Measurements from ENCODE around the gene TNK1. TPM values are rescaled to one million over a fixed set of nuclear protein-coding genes. Genes with fewer than 3 reads are reported as not detected.

TNK1 gene
- total and polyA plus RNA-seq, 2 of the 8 experiments (the other 6 are each of a cell fraction or from before 2014, with no cell fraction given) = 7.6 to 9.5 TPM

DNA sequence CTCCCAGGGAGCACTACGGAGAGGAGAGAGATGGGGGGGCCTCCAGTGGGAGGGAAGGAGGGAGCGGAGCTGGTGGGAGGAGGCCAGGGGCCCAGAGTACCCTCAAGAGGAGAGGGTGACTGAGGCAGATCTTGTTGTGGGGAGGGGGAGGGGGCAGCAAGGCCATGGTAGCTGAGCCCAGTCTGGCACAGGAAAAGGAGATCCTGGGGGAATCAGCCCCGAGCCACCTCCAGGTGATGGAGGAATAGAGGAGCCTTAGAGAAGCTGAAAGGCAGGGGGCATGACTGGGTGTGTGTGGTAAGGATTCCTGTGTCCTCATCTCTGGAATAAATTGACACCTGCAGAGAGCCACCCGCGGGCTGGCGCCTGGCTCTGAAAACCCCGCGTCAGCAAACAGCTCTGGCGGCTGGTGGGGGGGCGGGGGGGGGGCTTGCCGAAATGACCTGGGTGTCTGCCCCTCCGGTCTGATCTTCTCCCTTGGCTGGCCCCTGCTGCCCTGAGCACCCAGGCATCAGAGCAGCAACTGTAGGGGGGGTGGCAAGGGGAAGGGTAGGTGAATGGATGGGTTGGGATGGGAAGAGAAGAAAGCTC is 25.4 kb downstream of the TNK1 start:
- Histone ChIP-seq H2BK12ac (ENCODE audit: low read depth, low read length) (no peak overlapping the region), H3K4me2 (ENCODE audit: insufficient read depth in 1 of 2, low read depth in 2 of 2, low read length in 2 of 2) (peak overlapping the region; percentile 90 to 97), H2AK5ac (ENCODE audit: low read depth, low read length) (no peak overlapping the region), H3K9me3 (ENCODE audit: insufficient read depth in 2 of 2, low read depth in 1 of 2, low read length in 1 of 2) (no peaks in the 10 kb centered on the region), H4K5ac (ENCODE audit: insufficient read length, low read depth, low read length) (no peak overlapping the region), H3K18ac (ENCODE audit: extremely low read depth, low read length) (no peak overlapping the region), H3K23me2 (ENCODE audit: low read depth, low read length) (peaks cover 17% of the 10 kb centered on the region; the same call in 1 of the 2 replicates), H2BK120ac (replicated peaks; ENCODE audit: low read depth, low read length) (no peak overlapping the region), H3K9ac (replicated peaks in 1 of 4; ENCODE audit: extremely low read depth in 1 of 4, low read depth in 3 of 4, low read length in 3 of 4) (no peak overlapping the region), H4K8ac (ENCODE audit: extremely low read depth, insufficient read depth, low read length) (no peak overlapping the region), H3K4ac (replicated peaks; ENCODE audit: insufficient read length, low read depth, low read length) (no peak overlapping the region), H3K27me3 (replicated peaks in 1 of 4; ENCODE audit: control insufficient read depth in 3 of 4, extremely low read depth in 1 of 4, insufficient read depth in 3 of 4, low read length in 3 of 4) (no peaks in the 10 kb centered on the region; a peak in 1 of 7 replicates), H2BK15ac (ENCODE audit: low read length) (no peak overlapping the region), H3K14ac (ENCODE audit: insufficient read length) (no peak overlapping the region), H3K4me1 (replicated peaks in 1 of 4; ENCODE audit: control insufficient read depth in 3 of 4, insufficient read depth in 4 of 4, low read length in 3 of 4) (peaks cover 0 to 18% (median 12%) of the 10 kb centered on the region in 4 experiments; a peak in 5 of 7 replicates), H2BK20ac (ENCODE audit: low read length) (no peak overlapping the region), H3K4me3 (ENCODE audit: extremely low read depth in 1 of 4, insufficient read depth in 2 of 4, low read depth in 3 of 4, low read length in 4 of 4) (peak overlapping the region; percentile 72 to 94 (median 81); a peak in 7 of 8 replicates), H3K79me2 (ENCODE audit: control insufficient read depth in 1 of 2, insufficient read depth in 2 of 2, low read length in 2 of 2) (peaks cover 0 to 8% of the 10 kb centered on the region in 2 experiments; a peak in 1 of 4 replicates), H4K91ac (replicated peaks; ENCODE audit: insufficient read length, low read length) (no peak overlapping the region), H3K23ac (ENCODE audit: insufficient read length) (no peak overlapping the region), H2BK5ac (ENCODE audit: low read depth, low read length) (no peak overlapping the region), H2AFZ (ENCODE audit: low read length) (no peak overlapping the region), H3K79me1 (ENCODE audit: low read depth, low read length) (peaks cover 7% of the 10 kb centered on the region), H3K36me3 (ENCODE audit: control insufficient read depth in 2 of 4, insufficient read depth in 4 of 4, low read length in 3 of 4) (peaks cover 2 to 19% (median 17%) of the 10 kb centered on the region in 4 experiments; a peak in 5 of 8 replicates), H3K27ac (ENCODE audit: low read depth, low read length) (no peak overlapping the region), H3K56ac (replicated peaks; ENCODE audit: insufficient read length, low read depth, low read length) (no peak overlapping the region), H4K20me1 (replicated peaks in 1 of 2; ENCODE audit: control insufficient read depth in 1 of 2, insufficient read depth in 2 of 2, low read length in 2 of 2) (peaks cover 0 to 22% of the 10 kb centered on the region in 2 experiments)
- ChIA-PET POLR2A (ENCODE audit: partially characterized antibody) (interaction anchor here (0.7 to 8.2 kb wide), 19 partner anchors 10 to 152 kb away, joined by 3 to 66 read pairs (median 4); partner anchors contain the start of genes ACAP1, CHRNB1, FGF11 and PLSCR3), CTCF (ENCODE audit: partially characterized antibody) (interaction anchor here (1.0 to 2.9 kb wide), 7 partner anchors 15 to 155 kb away, joined by 3 to 15 read pairs (median 4); partner anchors contain the start of gene SPEM1)
- no peak for DNase-seq (ENCODE audit: low read depth in 1 of 2, low spot score in 2 of 2)
- TF ChIP-seq SIN3A (conservative IDR thresholded peaks at IDR 0.05 in 1 of 2, IDR thresholded peaks at IDR 0.05 in 1 of 2; ENCODE audit: low read depth in 1 of 2, low read length in 2 of 2) (no peak), RBBP5 (IDR thresholded peaks at IDR 0.05; ENCODE audit: borderline replicate concordance, low read depth, low read length) (0 out of 2 replicates have a peak, but pooled peaks have one; percentile 20)
- FAIRE-seq = no peak
- 12% methylated on average over 3 of the region's 12 CpGs; no CpG with 5 or more reads in 1 of the 2 experiments for WGBS, 2 experiments (ENCODE audit: extremely low coverage in 1 of 2, insufficient coverage in 1 of 2, insufficient read length in 1 of 2, insufficient replicate concordance in 2 of 2, low coverage in 1 of 2, low lambda C conversion rate in 2 of 2, missing lambda C conversion rate in 1 of 2)
